Hepatocyte (in vitro differentiated cells): ENCODE results near the gene NKAIN1. TPM values are rescaled to one million over a fixed set of nuclear protein-coding genes. Genes with fewer than 3 reads are reported as not detected.

Source experiments
- DNase-seq: peaks from one replicate; pipeline ENCODE4 v3.0.0-alpha.2; 2016; ENCODE audit warnings: low spot score
- H2AFZ ChIP-seq: fragments of 200-600 bp; sonication (generic); 2 replicates; pipeline ENCODE4 v1.6.0; 2016; ENCODE audit warnings: antibody characterized with exemption, mild to moderate bottlenecking
- H3K27ac ChIP-seq: fragments of 200-600 bp; sonication (generic); 2 replicates; pipeline ENCODE4 v1.5.1; 2016; ENCODE audit warnings: mild to moderate bottlenecking
- H3K27me3 ChIP-seq: fragments of 200-600 bp; sonication (generic); 2 replicates; pipeline ENCODE4 v1.6.1; 2016
- H3K36me3 ChIP-seq: fragments of 200-600 bp; sonication (generic); replicated peaks from 2 replicates; pipeline ENCODE4 v1.5.1; 2016; ENCODE audit warnings: low read depth; ENCODE audit not compliant: insufficient read depth
- H3K4me1 ChIP-seq: fragments of 200-600 bp; sonication (generic); 2 replicates; pipeline ENCODE4 v1.5.1; 2016; ENCODE audit warnings: mild to moderate bottlenecking, moderate library complexity; ENCODE audit not compliant: insufficient read depth
- H3K4me2 ChIP-seq: fragments of 200-600 bp; sonication (generic); 2 replicates; pipeline ENCODE4 v1.6.0; 2016
- H3K4me3 ChIP-seq: fragments of 200-600 bp; sonication (generic); 2 replicates; pipeline ENCODE4 v1.5.1; 2016; ENCODE audit warnings: mild to moderate bottlenecking
- H3K79me2 ChIP-seq: fragments of 200-600 bp; sonication (generic); 2 replicates; pipeline ENCODE4 v1.6.0; 2017; ENCODE audit warnings: mild to moderate bottlenecking
- H3K9me2 ChIP-seq: fragments of 200-600 bp; sonication (generic); replicated peaks from 2 replicates; pipeline ENCODE4 v1.6.0; 2017; ENCODE audit warnings: mild to moderate bottlenecking; ENCODE audit not compliant: insufficient read depth
- H3K9me3 ChIP-seq: fragments of 200-600 bp; sonication (generic); 2 replicates; pipeline ENCODE4 v1.5.1; 2016; ENCODE audit warnings: low read depth, mild to moderate bottlenecking
- H4K20me1 ChIP-seq: fragments of 200-600 bp; sonication (generic); 2 replicates; pipeline ENCODE4 v1.6.0; 2016; ENCODE audit warnings: mild to moderate bottlenecking; ENCODE audit not compliant: insufficient read depth, poor library complexity, severe bottlenecking
- CTCF ChIP-seq: fragments of 200-600 bp; sonication (generic); IDR thresholded peaks from 2 replicates; pipeline ENCODE4 v1.5.1; 2016; ENCODE audit warnings: antibody characterized with exemption, mild to moderate bottlenecking; ENCODE audit not compliant: poor library complexity
- EZH2 ChIP-seq: fragments of 200-600 bp; sonication (generic); IDR thresholded peaks from 2 replicates; pipeline ENCODE4 v1.6.1; 2016; ENCODE audit warnings: antibody characterized with exemption, mild to moderate bottlenecking, borderline replicate concordance
- EZH2phosphoT487 ChIP-seq: fragments of 200-600 bp; sonication (generic); IDR thresholded peaks from one replicate; pipeline ENCODE4 v1.6.1; 2018; ENCODE audit warnings: antibody characterized with exemption, mild to moderate bottlenecking, low read depth, moderate library complexity; ENCODE audit not compliant: unreplicated experiment, severe bottlenecking
- WGBS: methylation state at CpG from one replicate; pipeline ENCODE4 v1.1.6; 2016; ENCODE audit warnings: low lambda C conversion rate; ENCODE audit errors: missing lambda C conversion rate; 5-methylcytosine and 5-hydroxymethylcytosine counted together
- polyA plus RNA-seq: library from polyadenylated mRNA; unstranded; fragments of >200 nt; fragmentation: Nextera tagmentation; extraction: Ambion mirVana; gene quantifications from 2 replicates; pipeline ENCODE4 v1.2.1, GENCODE V29; 2016
- total RNA-seq: library from RNA; depleted of rRNA; stranded (reverse); fragments of >200 nt; gene quantifications from 2 replicates; pipeline ENCODE4 v1.2.3, GENCODE V29; 2014

NKAIN1 gene
- total and polyA plus RNA-seq, 2 experiments from 2014 or later, result 1.8 to 2.2 TPM

- 74% methylated on average over 11 of the region's 12 CpGs for WGBS
- Histone ChIP-seq H4K20me1 (no peaks in the 10 kb centered on the region), H3K4me1 (peaks cover 4% of the 10 kb centered on the region), H3K9me3 (no peaks in the 10 kb centered on the region), H3K36me3 (no peaks in the 10 kb centered on the region), H3K9me2 (no peaks in the 10 kb centered on the region), H3K27ac (no peak overlapping the region), H2AFZ (no peak overlapping the region), H3K27me3 (peaks cover 39% of the 10 kb centered on the region), H3K4me2 (no peak overlapping the region), H3K79me2 (no peaks in the 10 kb centered on the region), H3K4me3 (no peak overlapping the region)
- TF ChIP-seq CTCF, result no peak
- no peak for TF ChIP-seq EZH2
- TF ChIP-seq EZH2phosphoT487, result no peak
- no peak for DNase-seq
Measured at GRCh38 chr1:31234123-31234708, 5.5 kb downstream of the NKAIN1 start.

DNA sequence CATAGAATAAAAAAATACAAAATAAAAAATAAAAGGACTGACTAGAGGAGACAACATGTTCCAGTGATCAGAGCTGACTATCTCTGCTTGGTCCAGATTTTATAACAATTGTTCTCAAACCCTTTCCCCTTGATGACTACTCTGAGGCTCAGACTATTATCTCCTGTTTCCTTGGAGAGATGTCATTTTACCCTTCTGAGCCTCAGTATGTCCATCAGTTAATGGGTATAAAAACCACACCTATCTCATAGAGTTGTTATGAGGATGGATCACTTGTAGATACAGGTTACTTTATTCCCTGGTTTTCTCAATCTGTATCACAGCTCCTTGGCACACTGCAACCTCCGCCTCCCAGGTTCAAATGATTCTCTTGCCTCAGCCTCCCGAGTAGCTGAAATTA is 7.0 kb downstream of the NKAIN1 start:
- H3K4me3 ChIP-seq, result no peak overlapping the region

GRCh38 chr1:31231802-31232201 is 7.9 kb downstream of the NKAIN1 start:
- no peaks in the 10 kb centered on the region for H4K20me1 ChIP-seq
- H3K79me2 ChIP-seq, result no peaks in the 10 kb centered on the region
- H2AFZ ChIP-seq, result no peak overlapping the region
- TF ChIP-seq EZH2 (no peak), CTCF (no peak), EZH2phosphoT487 (no peak)
- no peaks in the 10 kb centered on the region for H3K4me1 ChIP-seq
- no peaks in the 10 kb centered on the region for H3K36me3 ChIP-seq
- no peaks in the 10 kb centered on the region for H3K9me3 ChIP-seq
- no peaks in the 10 kb centered on the region for H3K9me2 ChIP-seq
- H3K27me3 ChIP-seq, result peaks cover 17% of the 10 kb centered on the region
- no peak overlapping the region for H3K4me2 ChIP-seq
- H3K27ac ChIP-seq, result no peak overlapping the region
- WGBS, result 95% methylated on average over 4 of the region's 5 CpGs
- H3K4me3 ChIP-seq, result no peak overlapping the region
- no peak for DNase-seq

More for the DNA sequence above, 7.0 kb downstream of the NKAIN1 start:
- no peak overlapping the region for H3K27ac ChIP-seq
- no peaks in the 10 kb centered on the region for H3K79me2 ChIP-seq
- H3K36me3 ChIP-seq, result no peaks in the 10 kb centered on the region
- WGBS, result 100% methylated on average over 2 of the region's 2 CpGs
- no peak for DNase-seq
- no peak overlapping the region for H2AFZ ChIP-seq
- TF ChIP-seq EZH2 (no peak), CTCF (no peak), EZH2phosphoT487 (no peak)
- H3K9me3 ChIP-seq, result no peaks in the 10 kb centered on the region
- no peak overlapping the region for H3K4me2 ChIP-seq
- H3K27me3 ChIP-seq, result peaks cover 25% of the 10 kb centered on the region
- H4K20me1 ChIP-seq, result no peaks in the 10 kb centered on the region
- no peaks in the 10 kb centered on the region for H3K9me2 ChIP-seq
- H3K4me1 ChIP-seq, result no peaks in the 10 kb centered on the region

DNA sequence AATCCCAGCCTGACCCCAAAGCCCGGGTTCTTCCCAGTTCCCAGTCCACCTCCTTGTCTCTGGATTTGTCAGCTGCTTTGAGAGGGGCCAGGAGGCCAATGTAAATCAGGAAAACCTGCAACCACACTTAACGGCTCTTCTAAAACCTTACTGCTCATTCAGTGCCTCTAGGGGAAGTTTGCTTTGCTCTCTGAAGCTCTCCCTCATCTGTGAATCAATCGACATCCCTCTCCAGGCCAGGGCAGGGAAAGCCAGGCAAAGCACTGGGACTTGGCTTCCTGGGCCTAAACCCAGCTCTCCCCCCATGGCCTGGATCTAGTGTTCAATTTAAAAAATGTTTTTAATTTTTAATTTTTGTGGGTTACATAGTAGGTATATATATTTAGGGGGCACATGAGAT is 9.3 kb downstream of the NKAIN1 start:
- Histone ChIP-seq H2AFZ (no peak overlapping the region), H3K4me2 (no peak overlapping the region), H3K79me2 (no peaks in the 10 kb centered on the region), H3K27ac (no peak overlapping the region), H4K20me1 (no peaks in the 10 kb centered on the region), H3K4me3 (no peak overlapping the region), H3K4me1 (no peaks in the 10 kb centered on the region), H3K36me3 (no peaks in the 10 kb centered on the region), H3K9me3 (no peaks in the 10 kb centered on the region), H3K9me2 (no peaks in the 10 kb centered on the region), H3K27me3 (peaks cover 3% of the 10 kb centered on the region)
- no peak for TF ChIP-seq EZH2phosphoT487
- no peak for TF ChIP-seq EZH2
- no peak for TF ChIP-seq CTCF
- DNase-seq, result no peak
- 67% methylated on average over 3 of the region's 3 CpGs for WGBS
